Spinal cord (tissue), 10 donors: ENCODE results near the gene OGFRL1. TPM values are rescaled to one million over a fixed set of nuclear protein-coding genes. Genes with fewer than 3 reads are reported as not detected.

Source experiments
- DNase-seq, 6 donors: peaks; one replicate each; pipeline versions ENCODE4 v3.0.0 to v3.0.0-alpha.2; 2013 to 2015; ENCODE audit warnings: low spot score in 6 of 6, low read depth in 4 of 6
- H3K27ac ChIP-seq: one replicate; pipeline ENCODE4 v1.5.1; 2013; ENCODE audit warnings: low read depth, low read length, control low read depth
- H3K27me3 ChIP-seq: one replicate; pipeline ENCODE4 v1.6.1; 2013; ENCODE audit warnings: low read length; ENCODE audit not compliant: control insufficient read depth, insufficient read depth
- H3K36me3 ChIP-seq: one replicate; pipeline ENCODE4 v1.6.1; 2013; ENCODE audit warnings: low read length; ENCODE audit not compliant: control insufficient read depth, insufficient read depth
- H3K4me1 ChIP-seq: one replicate; pipeline ENCODE4 v1.6.1; 2013; ENCODE audit warnings: low read length; ENCODE audit not compliant: control insufficient read depth, insufficient read depth
- H3K4me3 ChIP-seq: one replicate; pipeline ENCODE4 v1.5.1; 2013; ENCODE audit warnings: low read depth, low read length, control low read depth
- H3K9me3 ChIP-seq: one replicate; pipeline ENCODE4 v1.6.1; 2013; ENCODE audit warnings: low read length; ENCODE audit not compliant: control insufficient read depth, insufficient read depth
- WGBS: methylation state at CpG from one replicate; pipeline ENCODE4 v1.1.5; 2013; ENCODE audit warnings: missing lambda C conversion rate; ENCODE audit not compliant: insufficient coverage; 5-methylcytosine and 5-hydroxymethylcytosine counted together
- polyA plus RNA-seq, 2 donors: library from polyadenylated mRNA; unstranded; fragments of 120-200 nt; gene quantifications; one replicate each; pipeline ENCODE4 v1.2.1, GENCODE V29; 2013; ENCODE audit not compliant: insufficient read length in 2 of 2
- total RNA-seq, 2 donors: library from RNA; depleted of rRNA in 1 of 2; stranded (reverse); fragments of 120-200 nt in 1 of 2; fragments of >200 nt in 1 of 2; gene quantifications; one replicate each; pipeline versions ENCODE4 v1.2.3 to v1.2.4, GENCODE V29; 2013 to 2014
- donor health status: healthy.

OGFRL1 gene
- total and polyA plus RNA-seq, 4 donors = 22.3 to 94.5 (median 36.5) TPM

DNA sequence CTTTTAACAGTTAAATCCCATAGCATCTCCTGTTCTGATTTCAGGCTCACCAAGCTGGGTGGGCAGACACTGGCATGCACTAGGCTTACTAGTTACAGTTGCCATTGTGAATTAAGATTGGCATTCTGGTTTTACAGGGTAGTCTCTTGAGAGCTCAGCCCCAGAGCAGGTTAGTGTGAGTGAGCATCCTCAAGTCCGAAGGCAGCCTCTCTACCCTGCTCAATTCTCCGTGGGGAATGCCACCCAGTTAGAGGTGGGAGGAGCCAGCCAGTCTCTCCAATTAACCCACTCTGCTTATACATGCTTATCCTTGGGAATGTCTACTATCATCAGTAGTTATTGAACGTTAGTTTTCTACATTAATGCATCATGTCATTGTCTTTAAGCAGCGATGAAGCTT, 8.9 kb upstream of the OGFRL1 start:
- no peak for DNase-seq
- Histone ChIP-seq H3K4me1 (no peaks in the 10 kb centered on the region), H3K27me3 (no peaks in the 10 kb centered on the region), H3K36me3 (no peaks in the 10 kb centered on the region), H3K4me3 (no peak overlapping the region), H3K9me3 (no peaks in the 10 kb centered on the region), H3K27ac (no peak overlapping the region)
- no CpG with 5 or more reads among the region's 4 CpGs for WGBS

GRCh38 chr6:71280701-71281100, 7.9 kb upstream of the OGFRL1 start:
- DNase-seq = no peak
- Histone ChIP-seq H3K4me3 (no peak overlapping the region), H3K27me3 (no peaks in the 10 kb centered on the region), H3K27ac (no peak overlapping the region), H3K9me3 (no peaks in the 10 kb centered on the region), H3K36me3 (no peaks in the 10 kb centered on the region), H3K4me1 (no peaks in the 10 kb centered on the region)
- WGBS = 80% methylated on average over 1 of the region's 2 CpGs

DNA sequence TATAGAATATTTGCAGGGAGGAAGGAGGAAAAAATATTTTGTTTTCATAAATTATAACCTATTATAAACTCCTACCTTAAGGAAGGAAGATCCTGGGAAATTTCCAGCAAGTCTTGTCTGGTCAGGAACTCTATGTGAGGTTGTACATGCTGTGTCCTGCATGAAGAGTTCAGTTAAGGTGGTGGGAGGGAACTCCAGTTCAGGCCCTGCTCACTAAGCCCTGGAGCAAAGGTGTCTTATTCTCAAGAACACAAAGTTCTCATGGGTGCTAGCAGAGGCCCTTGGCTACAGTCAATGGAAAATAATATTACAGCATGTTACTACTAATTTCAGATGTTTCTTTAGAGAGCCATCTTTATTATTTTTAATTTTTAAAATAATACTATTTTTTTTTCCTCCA, 3.8 kb upstream of the OGFRL1 start:
- H3K27me3 ChIP-seq = no peaks in the 10 kb centered on the region
- H3K4me3 ChIP-seq = no peak overlapping the region
- H3K4me1 ChIP-seq = peaks cover 13% of the 10 kb centered on the region
- H3K9me3 ChIP-seq = no peaks in the 10 kb centered on the region
- no peaks in the 10 kb centered on the region for H3K36me3 ChIP-seq
- H3K27ac ChIP-seq = no peak overlapping the region
- DNase-seq = no peak

DNA sequence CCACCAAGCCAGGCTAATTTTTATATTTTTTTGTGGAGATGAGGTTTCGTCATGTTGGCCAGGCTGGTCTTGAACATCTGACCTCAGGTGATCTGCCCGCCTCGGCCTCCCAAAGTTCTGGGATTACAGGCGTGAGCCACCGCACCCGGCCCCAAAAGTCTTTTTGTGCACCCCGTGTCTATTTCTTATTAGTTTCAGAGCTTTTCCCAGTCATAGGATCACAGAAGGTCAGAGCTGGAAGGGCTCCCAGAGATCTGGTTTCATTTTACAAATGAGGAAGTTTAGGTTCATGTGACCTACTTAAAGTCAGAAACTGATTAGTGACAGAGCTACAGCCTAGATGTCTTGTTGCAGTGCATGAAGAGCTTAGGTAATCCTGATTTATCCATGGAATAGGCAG, 1.6 kb upstream of the OGFRL1 start:
- 83% methylated on average over 7 of the region's 7 CpGs for WGBS
- H3K27me3 ChIP-seq = no peaks in the 10 kb centered on the region
- no peaks in the 10 kb centered on the region for H3K36me3 ChIP-seq
- no peak overlapping the region for H3K27ac ChIP-seq
- H3K9me3 ChIP-seq = no peaks in the 10 kb centered on the region
- no peak overlapping the region for H3K4me3 ChIP-seq
- DNase-seq = no peak
- H3K4me1 ChIP-seq = peaks cover 13% of the 10 kb centered on the region

- Histone ChIP-seq H3K36me3 (no peaks in the 10 kb centered on the region), H3K4me1 (peaks cover 13% of the 10 kb centered on the region), H3K27ac (peak overlapping the region; percentile 82), H3K4me3 (peak overlapping the region; percentile 72), H3K27me3 (no peaks in the 10 kb centered on the region), H3K9me3 (no peaks in the 10 kb centered on the region)
- 0% methylated on average over 2 of the region's 5 CpGs for WGBS
- no peak for DNase-seq
Measured at GRCh38 chr6:71287926-71288227, 734 bp upstream of the OGFRL1 start.

DNA sequence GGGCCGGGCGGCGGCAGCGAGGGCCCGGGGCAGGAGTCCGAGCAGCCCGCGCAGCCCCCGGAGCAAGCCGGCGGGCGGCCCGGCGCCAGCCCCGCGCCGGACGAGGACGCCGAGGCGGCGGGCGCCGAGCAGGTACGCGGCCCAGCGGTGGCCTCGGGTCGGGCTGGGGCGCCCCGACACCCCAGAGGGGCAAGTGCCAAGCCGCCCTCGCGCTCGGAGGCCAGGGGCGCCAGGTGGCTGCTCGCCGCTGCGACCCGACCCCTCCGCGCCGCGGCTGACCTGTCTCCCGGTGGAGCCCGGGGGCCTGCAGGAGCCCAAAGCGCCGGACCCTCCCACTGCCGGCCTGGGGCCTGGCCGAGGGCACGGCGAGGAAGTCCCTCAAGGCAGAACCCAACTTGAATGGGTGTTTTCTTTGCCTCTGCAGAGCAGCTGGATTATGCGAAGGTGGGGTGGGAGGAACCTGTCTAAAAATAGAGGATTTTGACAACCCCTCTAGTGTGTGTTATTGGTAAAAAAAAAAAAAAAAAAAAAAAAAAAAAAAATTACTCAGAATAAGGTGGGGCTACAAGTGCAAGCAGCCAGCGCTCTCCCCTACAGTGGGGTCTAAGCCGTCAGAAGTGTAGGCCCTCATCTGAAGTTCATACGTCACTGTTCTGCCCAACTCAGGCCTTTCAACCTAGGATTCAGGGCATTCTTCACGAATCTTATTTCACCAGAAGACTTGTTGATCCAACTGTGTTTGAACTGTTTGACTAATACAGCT, 609 bp downstream of the OGFRL1 start:
- peak overlapping the region; percentile 42 for H3K27ac ChIP-seq
- H3K4me3 ChIP-seq = peak overlapping the region; percentile 54
- H3K27me3 ChIP-seq = no peaks in the 10 kb centered on the region
- H3K4me1 ChIP-seq = peaks cover 13% of the 10 kb centered on the region
- no peaks in the 10 kb centered on the region for H3K36me3 ChIP-seq
- WGBS = under 1% methylated on average over 52 of the region's 57 CpGs
- H3K9me3 ChIP-seq = no peaks in the 10 kb centered on the region
- DNase-seq = peak in 5 of 6 donors; percentile 4 to 67 (median 19)

- DNase-seq = no peak
- Histone ChIP-seq H3K27me3 (no peaks in the 10 kb centered on the region), H3K4me1 (peaks cover 13% of the 10 kb centered on the region), H3K36me3 (no peaks in the 10 kb centered on the region), H3K9me3 (no peaks in the 10 kb centered on the region), H3K4me3 (peak overlapping the region; percentile 54), H3K27ac (no peak overlapping the region)
- WGBS = 80% methylated on average over 1 of the region's 5 CpGs
Measured at GRCh38 chr6:71289802-71290175, 1.2 kb downstream of the OGFRL1 start.

- Histone ChIP-seq H3K4me3 (peak overlapping the region; percentile 7), H3K27ac (no peak overlapping the region), H3K9me3 (no peaks in the 10 kb centered on the region), H3K36me3 (peaks cover 3% of the 10 kb centered on the region), H3K4me1 (peaks cover 13% of the 10 kb centered on the region), H3K27me3 (no peaks in the 10 kb centered on the region)
- no peak for DNase-seq
- WGBS = no CpG with 5 or more reads among the region's 2 CpGs
Measured at GRCh38 chr6:71290611-71291010, 2.0 kb downstream of the OGFRL1 start.

GRCh38 chr6:71292001-71292400, 3.4 kb downstream of the OGFRL1 start:
- Histone ChIP-seq H3K4me1 (peaks cover 13% of the 10 kb centered on the region), H3K4me3 (no peak overlapping the region), H3K9me3 (no peaks in the 10 kb centered on the region), H3K27ac (no peak overlapping the region), H3K27me3 (no peaks in the 10 kb centered on the region), H3K36me3 (peaks cover 3% of the 10 kb centered on the region)
- 73% methylated on average over 2 of the region's 4 CpGs for WGBS
- no peak for DNase-seq

- DNase-seq = peak in 1 of 6 donors; percentile 20
- Histone ChIP-seq H3K9me3 (no peaks in the 10 kb centered on the region), H3K27me3 (no peaks in the 10 kb centered on the region), H3K4me1 (peaks cover 4% of the 10 kb centered on the region), H3K36me3 (peaks cover 3% of the 10 kb centered on the region), H3K4me3 (no peak overlapping the region), H3K27ac (no peak overlapping the region)
- 100% methylated on average over 1 of the region's 1 CpG for WGBS
Measured at GRCh38 chr6:71294121-71294523, 5.5 kb downstream of the OGFRL1 start.
